Heart left ventricle (tissue), 16 donors: ENCODE results near the gene WDR17. TPM values are rescaled to one million over a fixed set of nuclear protein-coding genes. Genes with fewer than 3 reads are reported as not detected.
A peak's percentile ranks its signal among the peaks of the same experiment; 100 is the strongest.

Source experiments
- ATAC-seq, 4 donors: fragments of 200-7000 bp; cut with Tn5 transposase; one replicate each; pipeline ENCODE4 v1.9.1; 2020 to 2022; ENCODE audit warnings: moderate library complexity in 4 of 4, mild to moderate bottlenecking in 3 of 4, moderate number of reproducible peaks in 1 of 4
- DNase-seq, 5 donors: peaks; one replicate each; pipeline ENCODE4 v3.0.0-alpha.2; 2020
- H3K27ac ChIP-seq, 12 donors: fragments of 200-600 bp; sonication (generic) in 4 of 12; one replicate each; pipeline versions ENCODE4 v1.5.0 to v1.8.0; 2016 to 2022; ENCODE audit warnings: mild to moderate bottlenecking in 2 of 12
- H3K27me3 ChIP-seq, 9 donors: fragments of 200-600 bp; sonication (generic) in 2 of 9; one replicate each; pipeline versions ENCODE4 v1.5.1 to v1.8.0; 2016 to 2022; ENCODE audit warnings: mild to moderate bottlenecking in 3 of 9
- H3K36me3 ChIP-seq, 9 donors: fragments of 200-600 bp; sonication (generic) in 2 of 9; one replicate each; pipeline versions ENCODE4 v1.5.0 to v1.8.0; 2018 to 2022; ENCODE audit warnings: mild to moderate bottlenecking in 2 of 9
- H3K4me1 ChIP-seq, 12 donors: fragments of 200-600 bp; sonication (generic) in 4 of 12; one replicate each; pipeline versions ENCODE4 v1.5.0 to v1.8.0; 2016 to 2022; ENCODE audit warnings: mild to moderate bottlenecking in 3 of 12
- H3K4me3 ChIP-seq, 12 donors: fragments of 200-600 bp; sonication (generic) in 4 of 12; one replicate each; pipeline versions ENCODE4 v1.5.0 to v1.8.0; 2017 to 2022; ENCODE audit warnings: mild to moderate bottlenecking in 9 of 12, moderate library complexity in 4 of 12
- H3K9me3 ChIP-seq, 12 donors: fragments of 200-600 bp; sonication (generic) in 4 of 12; one replicate each; pipeline versions ENCODE4 v1.5.0 to v1.8.0; 2016 to 2022; ENCODE audit warnings: mild to moderate bottlenecking in 1 of 12
- POLR2A ChIP-seq, 2 donors: fragments of 450-650 bp; IDR thresholded peaks; one replicate each; pipeline ENCODE4 v1.6.1; 2017; ENCODE audit warnings: antibody characterized with exemption in 2 of 2, mild to moderate bottlenecking in 2 of 2, moderate library complexity in 2 of 2
- WGBS, 4 donors: extraction: QIAGEN DNeasy Blood & Tissue Kit in 2 of 4; methylation state at CpG; one replicate each; pipeline versions ENCODE4 v1.1.5 to v1.1.7; 2013 to 2018; 5-methylcytosine and 5-hydroxymethylcytosine counted together
- intact Hi-C, 10 donors: fragments of 100-400 bp; cut with DNase I; formaldehyde crosslinking; loops; one replicate each; pipeline versions ENCODE4 v1.11.1 to v1.14.2; 2022
- polyA plus RNA-seq, 2 donors: library from polyadenylated mRNA; stranded (reverse); fragments of 200-250 nt; gene quantifications; one replicate each; pipeline ENCODE4 v1.2.3, GENCODE V29; 2013
- total RNA-seq, 9 donors: library from RNA; depleted of rRNA in 2 of 9; stranded (reverse); fragments of >200 nt in 2 of 9; fragmentation: NEBNext Ultra II Directional in 3 of 9; extraction: Animal tissue kit (Norgen Biotek cat#: 25700) in 3 of 9; gene quantifications; one replicate each; pipeline versions ENCODE4 v1.1.0 to v1.2.4, GENCODE V29; 2016 to 2023
- TF ChIP-seq, protein P1 (sequence below), 12 donors: fragments of 200-600 bp; sonication (generic) in 4 of 12; IDR thresholded peaks; one replicate each; pipeline versions ENCODE4 v1.5.0 to v1.8.0; 2018 to 2022; ENCODE audit warnings: antibody characterized with exemption in 12 of 12, mild to moderate bottlenecking in 5 of 12
- donor health status: ischemic (EF 13 %, LVEDD 7.1; RV severe dilation, severe dysfunction).
- donor health status: healthy with polysubstance abuse.
- donor health status: DM: no; HTN: yes; CAD: no.
- donor health status: DM: no; HTN: no; CAD: no.
- donor health status: ischemic (EF 25% LVEDD 6.9; RV normal size, moderate dysfunction).
- donor health status: ischemic (EF 25% LVEDD 5.7; RV mildly dilated, moderate dysfunction).
- donor health status: healthy.
- donor health status: DM: yes; HTN: yes; CAD: no.
- donor health status: ischemic (EF 35%, LVEDD 5.7; RV mildly dilated, moderate dysfunction).
- donor health status: nonischemic (EF 11% LVEDD 7.7; RV severe dilation, severe dysfunction).
- donor health status: DM: yes; HTN: yes; CAD: no.
- donor health status: PGD.
- donor health status: ischemic (EF 29% LVEDD 5.4; RV normal size, mild dysfunction).
- donor health status: nonischemic (EF 23%, LVEDD 6.1; RV moderate dilation, normal function).

WDR17 gene
- total and polyA plus RNA-seq, 11 donors = 0.21 to 1.4 (median 0.58) TPM

DNA sequence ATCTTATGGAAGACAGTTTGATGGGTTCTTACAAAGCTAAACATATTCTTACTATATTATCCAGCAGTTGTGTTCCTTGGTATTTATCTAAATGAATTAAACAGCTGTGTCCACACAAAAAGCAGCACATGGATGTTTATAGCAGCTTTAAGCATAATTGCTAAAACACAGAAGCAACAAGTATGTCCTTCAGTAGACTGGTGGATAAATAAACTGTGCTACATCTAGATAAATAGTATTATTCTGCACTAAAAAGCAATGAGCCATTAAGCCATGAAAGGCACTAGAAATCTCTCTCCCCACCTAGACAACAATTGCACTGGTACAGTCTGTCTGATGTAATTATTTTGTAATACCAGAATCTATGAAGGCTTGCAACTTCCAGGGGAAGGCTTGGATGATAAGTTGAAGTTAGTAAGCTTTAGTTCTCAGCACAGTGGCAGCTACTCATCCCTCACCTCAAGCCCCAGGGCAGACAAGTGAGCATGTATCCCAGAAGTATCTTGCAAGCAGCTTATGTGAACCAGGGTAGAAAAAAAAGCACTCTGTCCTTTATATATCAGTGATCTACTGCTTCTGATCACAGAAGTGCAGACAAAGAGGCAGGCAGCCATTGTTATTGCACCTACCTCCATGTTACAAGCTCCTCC, 36.9 kb downstream of the WDR17 start:
- Histone ChIP-seq H3K9me3 (peaks cover 0 to 13% (median 0%) of the 10 kb centered on the region in 12 donors), H3K27ac (no peak overlapping the region), H3K4me1 (no peaks in the 10 kb centered on the region), H3K27me3 (no peaks in the 10 kb centered on the region), H3K4me3 (no peak overlapping the region), H3K36me3 (no peaks in the 10 kb centered on the region)
- TF ChIP-seq, protein P1, sequence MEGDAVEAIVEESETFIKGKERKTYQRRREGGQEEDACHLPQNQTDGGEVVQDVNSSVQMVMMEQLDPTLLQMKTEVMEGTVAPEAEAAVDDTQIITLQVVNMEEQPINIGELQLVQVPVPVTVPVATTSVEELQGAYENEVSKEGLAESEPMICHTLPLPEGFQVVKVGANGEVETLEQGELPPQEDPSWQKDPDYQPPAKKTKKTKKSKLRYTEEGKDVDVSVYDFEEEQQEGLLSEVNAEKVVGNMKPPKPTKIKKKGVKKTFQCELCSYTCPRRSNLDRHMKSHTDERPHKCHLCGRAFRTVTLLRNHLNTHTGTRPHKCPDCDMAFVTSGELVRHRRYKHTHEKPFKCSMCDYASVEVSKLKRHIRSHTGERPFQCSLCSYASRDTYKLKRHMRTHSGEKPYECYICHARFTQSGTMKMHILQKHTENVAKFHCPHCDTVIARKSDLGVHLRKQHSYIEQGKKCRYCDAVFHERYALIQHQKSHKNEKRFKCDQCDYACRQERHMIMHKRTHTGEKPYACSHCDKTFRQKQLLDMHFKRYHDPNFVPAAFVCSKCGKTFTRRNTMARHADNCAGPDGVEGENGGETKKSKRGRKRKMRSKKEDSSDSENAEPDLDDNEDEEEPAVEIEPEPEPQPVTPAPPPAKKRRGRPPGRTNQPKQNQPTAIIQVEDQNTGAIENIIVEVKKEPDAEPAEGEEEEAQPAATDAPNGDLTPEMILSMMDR (IDR thresholded peaks at IDR 0.05) = no peak
- TF ChIP-seq POLR2A (IDR thresholded peaks at IDR 0.05) = no peak
- DNase-seq (no peak), ATAC-seq (no peak)
- intact Hi-C loops = no loop called here

DNA sequence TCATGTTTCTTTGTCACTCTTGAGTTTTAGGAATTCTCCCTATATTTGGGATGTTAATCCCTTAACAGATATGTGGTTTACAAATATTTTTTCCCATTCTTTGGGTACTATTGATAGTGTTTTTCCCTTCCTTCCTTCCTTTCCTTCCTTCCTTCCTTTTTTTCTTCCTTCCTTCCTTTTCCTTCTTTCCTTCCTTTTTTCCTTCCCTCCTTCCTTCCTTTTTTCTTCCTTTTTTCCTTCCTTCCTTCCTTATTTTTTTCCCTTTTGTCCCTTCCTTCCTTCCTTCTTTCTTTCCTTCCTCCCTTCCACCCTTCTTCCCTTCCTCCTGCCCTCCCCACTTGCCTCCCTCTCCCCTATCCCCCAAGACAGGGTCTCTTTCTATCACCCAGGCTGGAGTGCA, 42.1 kb downstream of the WDR17 start:
- Histone ChIP-seq H3K4me3 (no peak overlapping the region), H3K4me1 (no peaks in the 10 kb centered on the region), H3K9me3 (peaks cover 0 to 13% (median 0%) of the 10 kb centered on the region in 12 donors), H3K27ac (no peak overlapping the region), H3K36me3 (no peaks in the 10 kb centered on the region), H3K27me3 (no peaks in the 10 kb centered on the region)
- DNase-seq (no peak), ATAC-seq (no peak)
- intact Hi-C loops = no loop called here
- TF ChIP-seq POLR2A (IDR thresholded peaks at IDR 0.05) = no peak
- TF ChIP-seq, protein P1 (IDR thresholded peaks at IDR 0.05) = no peak

DNA sequence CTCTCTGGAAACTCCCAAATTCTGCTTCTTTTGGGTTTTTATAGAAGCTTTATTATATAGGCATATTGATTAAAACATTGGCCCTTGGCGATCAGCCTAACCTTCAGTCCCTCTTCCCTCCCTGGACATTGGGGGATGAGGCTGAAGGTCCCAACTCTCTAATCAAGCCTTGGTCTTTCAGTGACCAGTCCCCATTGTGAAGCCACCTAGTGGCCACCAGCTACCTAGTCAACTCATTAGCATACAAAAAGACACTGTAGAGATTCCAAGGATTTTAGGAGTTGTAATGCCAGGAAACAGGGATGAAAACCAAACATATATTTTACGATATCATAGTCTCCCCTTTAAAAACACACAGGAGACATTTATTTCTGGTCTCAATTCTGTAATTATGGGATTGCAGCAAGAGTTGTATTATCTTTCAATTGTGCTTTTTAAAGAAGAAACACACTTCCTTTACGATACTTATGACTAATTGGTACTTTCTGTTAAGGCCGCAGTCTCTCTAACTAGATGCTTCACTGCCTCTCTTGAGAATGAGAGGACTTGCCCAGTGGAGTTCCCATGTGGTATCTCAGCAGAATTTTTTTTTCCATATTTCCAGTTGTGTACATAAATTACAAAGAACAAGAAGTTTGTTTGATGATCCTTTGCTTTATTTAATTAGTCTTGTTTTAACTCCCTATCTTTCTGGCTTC, 58.2 kb downstream of the WDR17 start:
- ATAC-seq (no peak), DNase-seq (peak in 3 of 5 donors; percentile 10 to 25 (median 21))
- no peak for TF ChIP-seq POLR2A (IDR thresholded peaks at IDR 0.05)
- TF ChIP-seq, protein P1 (IDR thresholded peaks at IDR 0.05) = peak; percentile 14 to 60 (median 40)
- no peak overlapping the region for H3K4me3 ChIP-seq
- intact Hi-C loops = loop anchor here in 1 of 10 donors (10.0 kb wide), 1 partner anchor 89 kb away; no protein-coding TSS in a partner anchor
- H3K27ac ChIP-seq = no peak overlapping the region
- 61 to 72% (median 68%) methylated on average over 4 of the region's 4 CpGs for WGBS, 4 donors
- H3K9me3 ChIP-seq = no peaks in the 10 kb centered on the region
- no peaks in the 10 kb centered on the region for H3K4me1 ChIP-seq
- H3K27me3 ChIP-seq = no peaks in the 10 kb centered on the region
- no peaks in the 10 kb centered on the region for H3K36me3 ChIP-seq

DNA sequence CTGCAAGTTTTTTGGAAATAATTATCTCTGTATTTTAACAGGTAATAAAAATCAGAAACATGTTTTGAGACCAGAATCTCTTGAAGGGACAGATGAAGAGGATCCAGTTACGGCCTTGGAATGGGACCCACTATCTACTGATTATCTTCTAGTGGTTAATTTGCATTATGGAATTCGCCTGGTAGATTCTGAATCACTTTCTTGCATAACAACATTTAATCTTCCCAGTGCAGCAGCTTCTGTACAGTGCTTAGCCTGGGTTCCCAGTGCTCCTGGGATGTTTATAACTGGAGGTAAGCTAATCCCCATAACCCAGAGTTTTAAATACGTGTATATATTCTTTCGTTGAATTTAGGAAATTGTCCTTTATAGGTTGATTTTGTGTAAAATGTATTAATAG, 59.4 kb downstream of the WDR17 start:
- 86 to 89% (median 87%) methylated on average over 4 of the region's 4 CpGs for WGBS, 4 donors
- DNase-seq (no peak), ATAC-seq (no peak)
- H3K9me3 ChIP-seq = no peaks in the 10 kb centered on the region
- H3K36me3 ChIP-seq = no peaks in the 10 kb centered on the region
- intact Hi-C loops = loop anchor here in 1 of 10 donors (10.0 kb wide), 1 partner anchor 90 kb away; no protein-coding TSS in a partner anchor
- TF ChIP-seq POLR2A (IDR thresholded peaks at IDR 0.05) = no peak
- TF ChIP-seq, protein P1 (IDR thresholded peaks at IDR 0.05) = no peak
- no peak overlapping the region for H3K4me3 ChIP-seq
- H3K27me3 ChIP-seq = no peaks in the 10 kb centered on the region
- no peaks in the 10 kb centered on the region for H3K4me1 ChIP-seq
- H3K27ac ChIP-seq = no peak overlapping the region
